Chondrocyte (in vitro differentiated cells): ENCODE data around the gene SSMEM1. TPM values are rescaled to one million over a fixed set of nuclear protein-coding genes. Genes with fewer than 3 reads are reported as not detected.

Experiments
- DNase-seq: peaks from one replicate; pipeline ENCODE4 v3.0.0; 2021; ENCODE audit warnings: mixed read lengths, low spot score
- H3K27ac Mint-ChIP-seq: one replicate; pipeline ENCODE4 v1.8.0; 2021; ENCODE audit warnings: mild to moderate bottlenecking, moderate library complexity, mixed read lengths; ENCODE audit not compliant: unreplicated experiment
- H3K27me3 Mint-ChIP-seq: 2 replicates; pipeline ENCODE4 v1.8.0; 2021; ENCODE audit warnings: low read depth, mixed read lengths
- H3K36me3 Mint-ChIP-seq: 2 replicates; pipeline ENCODE4 v1.8.0; 2021; ENCODE audit warnings: low read depth, mixed read lengths
- H3K4me1 Mint-ChIP-seq: 2 replicates; pipeline ENCODE4 v1.8.0; 2021; ENCODE audit warnings: low read depth, mild to moderate bottlenecking, mixed read lengths
- H3K4me3 Mint-ChIP-seq: one replicate; pipeline ENCODE4 v1.8.0; 2021; ENCODE audit warnings: mild to moderate bottlenecking, moderate library complexity, mixed read lengths; ENCODE audit not compliant: unreplicated experiment
- H3K9me3 Mint-ChIP-seq: 2 replicates; pipeline ENCODE4 v1.8.0; 2021; ENCODE audit warnings: low read depth, mixed read lengths
- CTCF ChIP-seq: fragments of 200-600 bp; sonication (generic); IDR thresholded peaks from 2 replicates; pipeline ENCODE4 v1.5.0; 2021; ENCODE audit warnings: antibody characterized with exemption, mild to moderate bottlenecking, moderate library complexity
- total RNA-seq: library from RNA; stranded (reverse); gene quantifications from 3 replicates; pipeline ENCODE4 v1.2.1, GENCODE V29; 2021

The SSMEM1 gene
- total RNA-seq, 1 donor from 2014 or later: not detected

GRCh38 chr7:130197094-130197493, 10.6 kb upstream of the SSMEM1 start:
- peaks cover 16% of the 10 kb centered on the region for H3K36me3 Mint-ChIP-seq
- DNase-seq: no peak
- no peaks in the 10 kb centered on the region for H3K4me1 Mint-ChIP-seq
- no peak for TF ChIP-seq CTCF
- H3K4me3 Mint-ChIP-seq: no peak overlapping the region
- no peaks in the 10 kb centered on the region for H3K9me3 Mint-ChIP-seq
- H3K27ac Mint-ChIP-seq: no peak overlapping the region
- no peaks in the 10 kb centered on the region for H3K27me3 Mint-ChIP-seq

GRCh38 chr7:130201796-130202195, 5.9 kb upstream of the SSMEM1 start:
- no peak overlapping the region for H3K4me3 Mint-ChIP-seq
- H3K27ac Mint-ChIP-seq: no peak overlapping the region
- DNase-seq: no peak
- H3K27me3 Mint-ChIP-seq: no peaks in the 10 kb centered on the region
- no peak for TF ChIP-seq CTCF
- peaks cover 12% of the 10 kb centered on the region for H3K4me1 Mint-ChIP-seq
- no peaks in the 10 kb centered on the region for H3K9me3 Mint-ChIP-seq
- H3K36me3 Mint-ChIP-seq: peaks cover 11% of the 10 kb centered on the region

- H3K4me1 Mint-ChIP-seq: peaks cover 18% of the 10 kb centered on the region
- no peak for TF ChIP-seq CTCF
- H3K9me3 Mint-ChIP-seq: no peaks in the 10 kb centered on the region
- H3K4me3 Mint-ChIP-seq: peak within 1 kb of the TSS; percentile 95
- DNase-seq: peak; percentile 97
- H3K27ac Mint-ChIP-seq: peak within 1 kb of the TSS; percentile 99
- no peaks in the 10 kb centered on the region for H3K27me3 Mint-ChIP-seq
- peaks cover 8% of the 10 kb centered on the region for H3K36me3 Mint-ChIP-seq
Observed at GRCh38 chr7:130205084-130205947, 2.3 kb upstream of the SSMEM1 start, which contains the start of gene TMEM209. Gene TMEM209, minus strand, starts transcription at chr7:130205406. Its CDS starts 31 bp downstream, at chr7:130205375.

- no peak for TF ChIP-seq CTCF
- H3K4me3 Mint-ChIP-seq: no peak overlapping the region
- H3K4me1 Mint-ChIP-seq: peaks cover 23% of the 10 kb centered on the region
- H3K9me3 Mint-ChIP-seq: no peaks in the 10 kb centered on the region
- no peaks in the 10 kb centered on the region for H3K36me3 Mint-ChIP-seq
- H3K27me3 Mint-ChIP-seq: no peaks in the 10 kb centered on the region
- H3K27ac Mint-ChIP-seq: no peak overlapping the region
- no peak for DNase-seq
Observed at GRCh38 chr7:130207033-130207432, 627 bp upstream of the SSMEM1 start.

- no peak overlapping the region for H3K4me3 Mint-ChIP-seq
- no peaks in the 10 kb centered on the region for H3K9me3 Mint-ChIP-seq
- peaks cover 23% of the 10 kb centered on the region for H3K4me1 Mint-ChIP-seq
- no peak overlapping the region for H3K27ac Mint-ChIP-seq
- no peaks in the 10 kb centered on the region for H3K36me3 Mint-ChIP-seq
- no peaks in the 10 kb centered on the region for H3K27me3 Mint-ChIP-seq
- no peak for TF ChIP-seq CTCF
- no peak for DNase-seq
Observed at GRCh38 chr7:130208516-130208915, 856 bp downstream of the SSMEM1 start.
